Heart left ventricle (tissue), 16 donors: Measurements from ENCODE around the gene TRIM14. TPM values are rescaled to one million over a fixed set of nuclear protein-coding genes. Genes with fewer than 3 reads are reported as not detected.

ENCODE experiments used
- ATAC-seq, 4 donors: fragments of 200-7000 bp; cut with Tn5 transposase; one replicate each; pipeline ENCODE4 v1.9.1; 2020 to 2022; ENCODE audit warnings: moderate library complexity in 4 of 4, mild to moderate bottlenecking in 3 of 4, moderate number of reproducible peaks in 1 of 4
- DNase-seq, 5 donors: peaks; one replicate each; pipeline ENCODE4 v3.0.0-alpha.2; 2020
- H3K27ac ChIP-seq, 12 donors: fragments of 200-600 bp; sonication (generic) in 4 of 12; one replicate each; pipeline versions ENCODE4 v1.5.0 to v1.8.0; 2016 to 2022; ENCODE audit warnings: mild to moderate bottlenecking in 2 of 12
- H3K27me3 ChIP-seq, 9 donors: fragments of 200-600 bp; sonication (generic) in 2 of 9; one replicate each; pipeline versions ENCODE4 v1.5.1 to v1.8.0; 2016 to 2022; ENCODE audit warnings: mild to moderate bottlenecking in 3 of 9
- H3K36me3 ChIP-seq, 9 donors: fragments of 200-600 bp; sonication (generic) in 2 of 9; one replicate each; pipeline versions ENCODE4 v1.5.0 to v1.8.0; 2018 to 2022; ENCODE audit warnings: mild to moderate bottlenecking in 2 of 9
- H3K4me1 ChIP-seq, 12 donors: fragments of 200-600 bp; sonication (generic) in 4 of 12; one replicate each; pipeline versions ENCODE4 v1.5.0 to v1.8.0; 2016 to 2022; ENCODE audit warnings: mild to moderate bottlenecking in 3 of 12
- H3K4me3 ChIP-seq, 12 donors: fragments of 200-600 bp; sonication (generic) in 4 of 12; one replicate each; pipeline versions ENCODE4 v1.5.0 to v1.8.0; 2017 to 2022; ENCODE audit warnings: mild to moderate bottlenecking in 9 of 12, moderate library complexity in 4 of 12
- H3K9me3 ChIP-seq, 12 donors: fragments of 200-600 bp; sonication (generic) in 4 of 12; one replicate each; pipeline versions ENCODE4 v1.5.0 to v1.8.0; 2016 to 2022; ENCODE audit warnings: mild to moderate bottlenecking in 1 of 12
- POLR2A ChIP-seq, 2 donors: fragments of 450-650 bp; IDR thresholded peaks; one replicate each; pipeline ENCODE4 v1.6.1; 2017; ENCODE audit warnings: antibody characterized with exemption in 2 of 2, mild to moderate bottlenecking in 2 of 2, moderate library complexity in 2 of 2
- WGBS, 4 donors: extraction: QIAGEN DNeasy Blood & Tissue Kit in 2 of 4; methylation state at CpG; one replicate each; pipeline versions ENCODE4 v1.1.5 to v1.1.7; 2013 to 2018; 5-methylcytosine and 5-hydroxymethylcytosine counted together
- intact Hi-C, 10 donors: fragments of 100-400 bp; cut with DNase I; formaldehyde crosslinking; loops; one replicate each; pipeline versions ENCODE4 v1.11.1 to v1.14.2; 2022
- polyA plus RNA-seq, 2 donors: library from polyadenylated mRNA; stranded (reverse); fragments of 200-250 nt; gene quantifications; one replicate each; pipeline ENCODE4 v1.2.3, GENCODE V29; 2013
- total RNA-seq, 9 donors: library from RNA; depleted of rRNA in 2 of 9; stranded (reverse); fragments of >200 nt in 2 of 9; fragmentation: NEBNext Ultra II Directional in 3 of 9; extraction: Animal tissue kit (Norgen Biotek cat#: 25700) in 3 of 9; gene quantifications; one replicate each; pipeline versions ENCODE4 v1.1.0 to v1.2.4, GENCODE V29; 2016 to 2023
- TF ChIP-seq, protein P1 (sequence below), 12 donors: fragments of 200-600 bp; sonication (generic) in 4 of 12; IDR thresholded peaks; one replicate each; pipeline versions ENCODE4 v1.5.0 to v1.8.0; 2018 to 2022; ENCODE audit warnings: antibody characterized with exemption in 12 of 12, mild to moderate bottlenecking in 5 of 12
- donor health status: ischemic (EF 13 %, LVEDD 7.1; RV severe dilation, severe dysfunction).
- donor health status: healthy with polysubstance abuse.
- donor health status: DM: no; HTN: yes; CAD: no.
- donor health status: DM: no; HTN: no; CAD: no.
- donor health status: ischemic (EF 25% LVEDD 6.9; RV normal size, moderate dysfunction).
- donor health status: ischemic (EF 25% LVEDD 5.7; RV mildly dilated, moderate dysfunction).
- donor health status: healthy.
- donor health status: DM: yes; HTN: yes; CAD: no.
- donor health status: ischemic (EF 35%, LVEDD 5.7; RV mildly dilated, moderate dysfunction).
- donor health status: nonischemic (EF 11% LVEDD 7.7; RV severe dilation, severe dysfunction).
- donor health status: DM: yes; HTN: yes; CAD: no.
- donor health status: PGD.
- donor health status: ischemic (EF 29% LVEDD 5.4; RV normal size, mild dysfunction).
- donor health status: nonischemic (EF 23%, LVEDD 6.1; RV moderate dilation, normal function).

TRIM14 gene
- total and polyA plus RNA-seq, 11 donors = 0.89 to 20.8 (median 1.9) TPM

DNA sequence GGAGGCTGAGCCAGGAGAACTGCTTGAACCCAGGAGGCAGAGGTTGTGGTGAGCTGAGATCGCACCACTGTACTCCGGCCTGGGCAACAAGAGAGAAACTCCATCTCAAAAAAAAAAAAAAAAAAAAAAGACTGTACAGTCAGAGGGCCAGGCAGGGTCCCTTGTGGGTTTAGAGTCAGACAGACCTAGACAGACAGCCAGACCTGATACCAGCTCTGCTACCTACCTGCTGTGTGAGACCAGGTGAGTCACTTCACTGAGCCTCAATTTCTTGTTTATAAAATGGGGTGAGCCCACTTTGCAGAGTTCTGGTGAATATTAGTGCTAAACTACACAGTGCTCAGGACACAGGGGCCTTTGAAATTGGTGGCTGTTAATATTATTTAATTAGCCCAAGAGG lies 19.7 kb downstream of the TRIM14 start:
- no peak for DNase-seq
- WGBS, 4 donors = 96 to 100% (median 99%) methylated on average over 2 of the region's 2 CpGs

GRCh38 chr9:98097836-98098235 lies 21.2 kb downstream of the TRIM14 start:
- WGBS, 4 donors = 87 to 90% (median 89%) methylated on average over 4 of the region's 4 CpGs
- Histone ChIP-seq H3K36me3 (peaks cover 0 to 57% (median 0%) of the 10 kb centered on the region in 9 donors), H3K9me3 (no peaks in the 10 kb centered on the region), H3K4me1 (peaks cover 0 to 34% (median 0%) of the 10 kb centered on the region in 12 donors), H3K27ac (no peak overlapping the region), H3K27me3 (peaks cover 0 to 6% (median 0%) of the 10 kb centered on the region in 9 donors), H3K4me3 (no peak overlapping the region)
- ATAC-seq = no peak
- TF ChIP-seq, protein P1, sequence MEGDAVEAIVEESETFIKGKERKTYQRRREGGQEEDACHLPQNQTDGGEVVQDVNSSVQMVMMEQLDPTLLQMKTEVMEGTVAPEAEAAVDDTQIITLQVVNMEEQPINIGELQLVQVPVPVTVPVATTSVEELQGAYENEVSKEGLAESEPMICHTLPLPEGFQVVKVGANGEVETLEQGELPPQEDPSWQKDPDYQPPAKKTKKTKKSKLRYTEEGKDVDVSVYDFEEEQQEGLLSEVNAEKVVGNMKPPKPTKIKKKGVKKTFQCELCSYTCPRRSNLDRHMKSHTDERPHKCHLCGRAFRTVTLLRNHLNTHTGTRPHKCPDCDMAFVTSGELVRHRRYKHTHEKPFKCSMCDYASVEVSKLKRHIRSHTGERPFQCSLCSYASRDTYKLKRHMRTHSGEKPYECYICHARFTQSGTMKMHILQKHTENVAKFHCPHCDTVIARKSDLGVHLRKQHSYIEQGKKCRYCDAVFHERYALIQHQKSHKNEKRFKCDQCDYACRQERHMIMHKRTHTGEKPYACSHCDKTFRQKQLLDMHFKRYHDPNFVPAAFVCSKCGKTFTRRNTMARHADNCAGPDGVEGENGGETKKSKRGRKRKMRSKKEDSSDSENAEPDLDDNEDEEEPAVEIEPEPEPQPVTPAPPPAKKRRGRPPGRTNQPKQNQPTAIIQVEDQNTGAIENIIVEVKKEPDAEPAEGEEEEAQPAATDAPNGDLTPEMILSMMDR (IDR thresholded peaks at IDR 0.05) = no peak
- no peak for TF ChIP-seq POLR2A (IDR thresholded peaks at IDR 0.05)
- DNase-seq = no peak
- intact Hi-C loops = no loop called here

More for the DNA sequence above, 19.7 kb downstream of the TRIM14 start:
- H3K4me1 ChIP-seq = peaks cover 0 to 50% (median 0%) of the 10 kb centered on the region in 12 donors
- intact Hi-C loops = no loop called here
- ATAC-seq = no peak
- H3K36me3 ChIP-seq = peaks cover 0 to 50% (median 0%) of the 10 kb centered on the region in 9 donors
- H3K27ac ChIP-seq = peak overlapping the region in 1 of 12 donors; percentile 14
- H3K27me3 ChIP-seq = no peaks in the 10 kb centered on the region
- no peak for TF ChIP-seq POLR2A (IDR thresholded peaks at IDR 0.05)
- TF ChIP-seq, protein P1 (IDR thresholded peaks at IDR 0.05) = no peak
- no peak overlapping the region for H3K4me3 ChIP-seq
- H3K9me3 ChIP-seq = no peaks in the 10 kb centered on the region

DNA sequence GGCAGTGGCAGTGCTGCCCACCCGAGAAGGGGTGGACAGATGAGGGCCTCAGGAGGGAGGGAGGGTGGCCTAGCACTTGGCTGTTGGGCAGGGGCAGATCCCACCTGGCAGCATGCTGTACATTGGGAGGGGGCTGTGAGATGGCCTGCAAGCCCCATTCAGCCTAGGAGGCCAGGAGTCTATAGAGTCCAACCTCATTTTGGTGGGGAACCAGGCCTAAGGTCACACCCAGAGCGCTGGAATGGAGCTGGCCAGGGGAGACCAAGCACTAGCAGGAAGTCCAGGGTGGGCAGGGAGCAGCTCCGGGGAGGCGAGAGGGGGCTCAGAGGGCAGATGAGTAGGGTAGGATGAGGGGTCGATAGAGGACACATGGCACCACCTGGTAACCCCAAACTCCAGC lies 22.9 kb downstream of the TRIM14 start:
- TF ChIP-seq, protein P1 (IDR thresholded peaks at IDR 0.05) = no peak
- no peak for TF ChIP-seq POLR2A (IDR thresholded peaks at IDR 0.05)
- H3K36me3 ChIP-seq = peaks cover 0 to 61% (median 0%) of the 10 kb centered on the region in 9 donors
- H3K9me3 ChIP-seq = no peaks in the 10 kb centered on the region
- H3K27me3 ChIP-seq = peaks cover 0 to 18% (median 3%) of the 10 kb centered on the region in 9 donors
- WGBS, 4 donors = 96 to 100% (median 97%) methylated on average over 5 of the region's 5 CpGs
- ATAC-seq = peak in 1 of 4 donors; percentile 15
- intact Hi-C loops = no loop called here
- DNase-seq = no peak
- H3K27ac ChIP-seq = no peak overlapping the region
- no peak overlapping the region for H3K4me3 ChIP-seq
- H3K4me1 ChIP-seq = peaks cover 0 to 19% (median 0%) of the 10 kb centered on the region in 12 donors

- intact Hi-C loops = no loop called here
- TF ChIP-seq, protein P1 (IDR thresholded peaks at IDR 0.05) = no peak
- TF ChIP-seq POLR2A (IDR thresholded peaks at IDR 0.05) = no peak
- peaks cover 0 to 68% (median 0%) of the 10 kb centered on the region in 9 donors for H3K36me3 ChIP-seq
- DNase-seq (no peak), ATAC-seq (no peak)
- H3K4me1 ChIP-seq = peaks cover 0 to 12% (median 0%) of the 10 kb centered on the region in 12 donors
- H3K27me3 ChIP-seq = peaks cover 0 to 25% (median 3%) of the 10 kb centered on the region in 9 donors
- WGBS, 4 donors = 77 to 87% (median 85%) methylated on average over 7 of the region's 7 CpGs
- no peak overlapping the region for H3K4me3 ChIP-seq
- H3K27ac ChIP-seq = no peak overlapping the region
- no peaks in the 10 kb centered on the region for H3K9me3 ChIP-seq
Measured at GRCh38 chr9:98095401-98095800, 23.6 kb downstream of the TRIM14 start.
